Choroid plexus epithelial cell (primary cell): Measurements from ENCODE around the gene VPS13D.
A peak's percentile ranks its signal among the peaks of the same experiment; 100 is the strongest.

ENCODE experiments used
- DNase-seq: peaks from one replicate; pipeline ENCODE4 v3.0.0-alpha.2; 2010; ENCODE audit warnings: low read depth
- H3K4me3 ChIP-seq: 2 replicates; pipeline ENCODE4 v1.5.1; 2011; ENCODE audit warnings: low read depth, mild to moderate bottlenecking, control low read depth, low read length, moderate library complexity
- TF ChIP-seq, protein P1 (sequence below): conservative IDR thresholded peaks from 2 replicates; pipeline ENCODE4 v1.5.1; 2011; ENCODE audit warnings: low read depth, mild to moderate bottlenecking, control low read depth, inconsistent platforms, low read length, moderate library complexity

VPS13D gene

DNA sequence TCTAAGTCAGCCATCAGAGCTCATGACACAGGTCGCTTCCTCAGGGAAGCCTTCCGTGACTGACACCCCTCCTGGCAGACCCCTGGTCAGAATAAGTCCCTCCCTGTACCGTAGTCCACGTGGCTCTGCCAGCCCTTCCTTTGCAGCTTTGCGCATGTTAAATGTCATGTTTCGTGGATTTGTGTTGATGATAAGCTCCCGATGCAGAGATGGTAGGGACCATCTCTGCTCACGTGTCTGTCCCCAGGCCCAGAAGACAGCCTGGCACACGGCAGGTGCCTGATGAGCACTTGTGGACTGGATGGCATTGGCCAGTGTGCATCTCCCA is 312.3 kb downstream of the VPS13D start:
- no peak for DNase-seq
- H3K4me3 ChIP-seq, result no peak overlapping the region
- TF ChIP-seq, protein P1, sequence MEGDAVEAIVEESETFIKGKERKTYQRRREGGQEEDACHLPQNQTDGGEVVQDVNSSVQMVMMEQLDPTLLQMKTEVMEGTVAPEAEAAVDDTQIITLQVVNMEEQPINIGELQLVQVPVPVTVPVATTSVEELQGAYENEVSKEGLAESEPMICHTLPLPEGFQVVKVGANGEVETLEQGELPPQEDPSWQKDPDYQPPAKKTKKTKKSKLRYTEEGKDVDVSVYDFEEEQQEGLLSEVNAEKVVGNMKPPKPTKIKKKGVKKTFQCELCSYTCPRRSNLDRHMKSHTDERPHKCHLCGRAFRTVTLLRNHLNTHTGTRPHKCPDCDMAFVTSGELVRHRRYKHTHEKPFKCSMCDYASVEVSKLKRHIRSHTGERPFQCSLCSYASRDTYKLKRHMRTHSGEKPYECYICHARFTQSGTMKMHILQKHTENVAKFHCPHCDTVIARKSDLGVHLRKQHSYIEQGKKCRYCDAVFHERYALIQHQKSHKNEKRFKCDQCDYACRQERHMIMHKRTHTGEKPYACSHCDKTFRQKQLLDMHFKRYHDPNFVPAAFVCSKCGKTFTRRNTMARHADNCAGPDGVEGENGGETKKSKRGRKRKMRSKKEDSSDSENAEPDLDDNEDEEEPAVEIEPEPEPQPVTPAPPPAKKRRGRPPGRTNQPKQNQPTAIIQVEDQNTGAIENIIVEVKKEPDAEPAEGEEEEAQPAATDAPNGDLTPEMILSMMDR, result no peak

GRCh38 chr1:12542616-12543592 is 313.1 kb downstream of the VPS13D start:
- TF ChIP-seq, protein P1, result no peak
- no peak overlapping the region for H3K4me3 ChIP-seq
- no peak for DNase-seq

DNA sequence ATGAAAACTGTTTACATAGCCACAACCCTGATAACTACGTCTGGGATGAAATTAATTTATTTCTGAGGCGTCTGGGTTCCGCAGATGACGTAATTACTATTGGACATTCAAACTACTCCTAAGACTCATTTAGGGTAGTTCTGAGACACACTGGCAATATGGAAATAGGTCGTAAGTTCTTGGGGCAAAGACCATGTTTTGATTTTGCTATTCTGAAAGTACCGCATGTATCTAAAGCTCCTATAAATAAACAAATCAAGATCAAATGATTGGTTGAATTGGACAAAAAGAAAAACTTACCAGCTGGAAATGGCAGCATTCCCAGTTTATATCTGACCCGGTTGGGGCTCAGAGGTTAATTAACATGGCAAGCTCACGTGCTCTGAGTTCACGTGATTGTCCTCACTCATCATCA is 313.9 kb downstream of the VPS13D start:
- DNase-seq, result peak; percentile 48
- no peak overlapping the region for H3K4me3 ChIP-seq
- TF ChIP-seq, protein P1, result no peak

GRCh38 chr1:12544357-12544756 is 314.5 kb downstream of the VPS13D start:
- no peak for DNase-seq
- TF ChIP-seq, protein P1, result no peak

GRCh38 chr1:12544992-12545391 is 315.2 kb downstream of the VPS13D start:
- no peak overlapping the region for H3K4me3 ChIP-seq
- DNase-seq, result no peak
- TF ChIP-seq, protein P1, result no peak

More at GRCh38 chr1:12544357-12544756, 314.5 kb downstream of the VPS13D start:
- H3K4me3 ChIP-seq, result no peak overlapping the region

- no peak overlapping the region for H3K4me3 ChIP-seq
- TF ChIP-seq, protein P1, result no peak
- no peak for DNase-seq
These were observed 317.1 kb downstream of the VPS13D start for GRCh38 chr1:12546771-12547585.
